ENCODE data around the gene OSBP2.

OSBP2 gene

DNA sequence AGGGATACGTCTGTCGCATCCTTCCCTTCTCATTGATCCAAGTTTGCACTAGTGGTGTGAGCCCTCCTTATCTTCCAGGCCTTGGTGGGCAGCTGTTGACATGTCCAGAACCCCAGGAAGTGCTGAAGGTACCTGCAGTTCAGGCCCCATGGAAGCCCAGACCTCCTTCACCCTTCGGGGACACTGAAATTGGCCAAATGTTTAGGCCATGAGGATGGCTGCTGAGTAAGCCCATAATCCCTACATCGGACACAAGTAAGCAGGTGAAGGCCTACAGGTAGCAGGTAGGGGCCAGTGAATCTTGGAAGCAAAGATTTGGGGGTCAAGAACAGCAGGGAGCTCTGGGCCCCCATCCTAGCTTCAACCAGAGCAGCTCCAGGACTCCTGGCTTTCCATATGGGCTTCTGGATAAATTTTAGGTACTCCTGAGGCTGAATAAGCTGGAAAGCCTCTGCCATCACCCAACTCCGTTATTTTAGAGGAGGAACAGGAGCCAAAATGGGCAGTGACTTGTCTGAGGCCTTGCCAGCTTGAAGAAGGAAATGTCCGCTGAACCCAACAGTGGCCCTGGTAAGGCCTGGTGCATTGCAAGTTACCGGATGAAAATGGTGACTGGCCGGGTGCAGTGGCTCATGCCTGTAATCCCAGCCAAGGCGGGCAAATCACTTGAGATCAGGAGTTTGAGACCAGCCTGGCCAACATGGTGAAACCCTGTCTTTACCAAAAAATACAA lies 228.7 kb downstream of the OSBP2 start:
- no peak for DNase-seq (ENCODE audit: low read depth in 2 of 2)
- no peak overlapping the region for H3K4me3 ChIP-seq (replicated peaks in 1 of 2; ENCODE audit: low read depth in 2 of 2, low read length in 2 of 2)
- TF ChIP-seq, protein P1, sequence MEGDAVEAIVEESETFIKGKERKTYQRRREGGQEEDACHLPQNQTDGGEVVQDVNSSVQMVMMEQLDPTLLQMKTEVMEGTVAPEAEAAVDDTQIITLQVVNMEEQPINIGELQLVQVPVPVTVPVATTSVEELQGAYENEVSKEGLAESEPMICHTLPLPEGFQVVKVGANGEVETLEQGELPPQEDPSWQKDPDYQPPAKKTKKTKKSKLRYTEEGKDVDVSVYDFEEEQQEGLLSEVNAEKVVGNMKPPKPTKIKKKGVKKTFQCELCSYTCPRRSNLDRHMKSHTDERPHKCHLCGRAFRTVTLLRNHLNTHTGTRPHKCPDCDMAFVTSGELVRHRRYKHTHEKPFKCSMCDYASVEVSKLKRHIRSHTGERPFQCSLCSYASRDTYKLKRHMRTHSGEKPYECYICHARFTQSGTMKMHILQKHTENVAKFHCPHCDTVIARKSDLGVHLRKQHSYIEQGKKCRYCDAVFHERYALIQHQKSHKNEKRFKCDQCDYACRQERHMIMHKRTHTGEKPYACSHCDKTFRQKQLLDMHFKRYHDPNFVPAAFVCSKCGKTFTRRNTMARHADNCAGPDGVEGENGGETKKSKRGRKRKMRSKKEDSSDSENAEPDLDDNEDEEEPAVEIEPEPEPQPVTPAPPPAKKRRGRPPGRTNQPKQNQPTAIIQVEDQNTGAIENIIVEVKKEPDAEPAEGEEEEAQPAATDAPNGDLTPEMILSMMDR (IDR thresholded peaks at IDR 0.05; ENCODE audit: low read depth, low read length), result no peak

- no peak overlapping the region for H3K4me3 ChIP-seq (replicated peaks in 1 of 2; ENCODE audit: low read depth in 2 of 2, low read length in 2 of 2)
- no peak for DNase-seq (ENCODE audit: low read depth in 2 of 2)
- TF ChIP-seq, protein P1 (IDR thresholded peaks at IDR 0.05; ENCODE audit: low read depth, low read length), result no peak
Observed at GRCh38 chr22:30925667-30926066, 231.0 kb downstream of the OSBP2 start.

DNA sequence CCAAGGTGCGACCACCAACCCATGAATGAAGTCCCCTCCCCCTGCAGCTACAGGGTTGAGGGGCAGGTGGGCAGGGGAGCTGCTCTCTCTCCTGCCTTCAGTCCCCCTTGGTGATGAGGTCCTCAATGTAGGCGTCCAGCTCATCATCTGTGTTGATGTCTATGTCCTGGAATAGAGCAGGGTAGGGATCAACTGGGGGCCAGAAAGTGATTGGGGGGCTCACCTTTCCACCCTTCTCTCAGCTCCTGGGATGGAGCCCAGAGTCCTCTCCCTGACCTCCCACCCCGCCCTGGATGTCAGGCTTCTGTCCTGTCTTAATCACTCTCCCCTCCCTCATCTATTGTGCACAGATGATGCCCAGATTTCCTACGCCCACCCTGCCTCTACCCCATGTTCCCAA lies 232.0 kb downstream of the OSBP2 start:
- TF ChIP-seq, protein P1 (IDR thresholded peaks at IDR 0.05; ENCODE audit: low read depth, low read length), result no peak
- no peak overlapping the region for H3K4me3 ChIP-seq (replicated peaks in 1 of 2; ENCODE audit: low read depth in 2 of 2, low read length in 2 of 2)
- no peak for DNase-seq (ENCODE audit: low read depth in 2 of 2)

DNA sequence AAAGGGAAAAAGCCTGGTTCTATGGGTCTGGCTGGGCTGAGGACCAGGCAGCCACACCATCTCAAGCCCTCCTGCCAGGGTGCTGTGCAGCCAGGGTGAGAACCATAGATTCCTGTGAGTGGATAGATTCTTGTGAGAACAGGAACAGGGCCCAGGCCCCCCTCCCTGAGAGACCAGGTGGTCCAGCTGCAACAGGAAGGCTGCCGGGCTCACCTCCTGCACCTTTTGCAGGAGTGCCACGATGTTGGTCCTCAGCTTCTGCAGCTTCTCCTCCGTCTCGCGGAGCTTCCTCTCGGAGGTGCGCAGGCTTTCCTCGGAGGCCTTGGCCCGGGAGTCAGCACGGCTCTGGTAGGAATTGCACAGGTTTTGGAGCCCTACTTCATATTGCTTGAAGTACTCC lies 233.1 kb downstream of the OSBP2 start:
- TF ChIP-seq, protein P1 (IDR thresholded peaks at IDR 0.05; ENCODE audit: low read depth, low read length), result no peak
- H3K4me3 ChIP-seq (replicated peaks in 1 of 2; ENCODE audit: low read depth in 2 of 2, low read length in 2 of 2), result no peak overlapping the region
- no peak for DNase-seq (ENCODE audit: low read depth in 2 of 2)

- TF ChIP-seq, protein P1 (IDR thresholded peaks at IDR 0.05; ENCODE audit: low read depth, low read length), result no peak
- no peak for DNase-seq (ENCODE audit: low read depth in 2 of 2)
- H3K4me3 ChIP-seq (replicated peaks in 1 of 2; ENCODE audit: low read depth in 2 of 2, low read length in 2 of 2), result no peak overlapping the region
Observed at GRCh38 chr22:30928401-30928800, 233.7 kb downstream of the OSBP2 start.

DNA sequence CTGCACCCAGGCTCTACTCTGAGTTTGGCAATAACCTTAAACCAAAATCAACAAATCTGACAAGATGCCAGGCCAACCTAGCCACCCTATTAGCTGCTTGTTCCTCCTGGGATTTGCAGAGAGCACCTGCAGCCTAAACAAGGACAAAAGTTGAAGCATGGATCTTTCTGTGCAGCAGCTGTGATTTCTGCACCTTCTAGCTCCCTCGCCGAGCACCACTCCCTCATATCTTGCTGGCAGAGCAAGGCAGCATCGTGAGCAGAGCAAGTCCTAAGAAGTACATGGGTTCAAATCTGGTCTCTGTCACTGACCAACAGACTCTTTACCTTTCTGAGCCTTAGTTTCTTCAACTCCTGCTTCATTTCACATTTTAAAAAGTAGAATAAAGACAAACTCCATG lies 235.6 kb downstream of the OSBP2 start:
- TF ChIP-seq, protein P1 (IDR thresholded peaks at IDR 0.05; ENCODE audit: low read depth, low read length), result no peak
- DNase-seq (ENCODE audit: low read depth in 2 of 2), result no peak
- H3K4me3 ChIP-seq (replicated peaks in 1 of 2; ENCODE audit: low read depth in 2 of 2, low read length in 2 of 2), result no peak overlapping the region
